Ureter (tissue), 1 donor: ENCODE data around the gene PCCA. TPM values are rescaled to one million over a fixed set of nuclear protein-coding genes. Genes with fewer than 3 reads are reported as not detected.

ENCODE experiments used
- total RNA-seq: library from RNA; stranded (reverse); gene quantifications from one replicate; pipeline ENCODE4 v1.2.4, GENCODE V29; 2023
- donor health status: DM: yes; HTN: yes; CAD: no.

Gene PCCA
- total RNA-seq, 1 donor from 2014 or later, result 87.4 TPM

Other genes with a start within 250 kb of the PCCA start
- gene ZIC5, start 117.3 kb upstream of the PCCA start, total RNA-seq, result not detected
- gene ZIC2, start 107.3 kb upstream of the PCCA start, total RNA-seq, result not detected